Activated CD8-positive, alpha-beta memory T cell treated with anti-CD3 and anti-CD28 coated beads, Interleukin-2, amount 10 ng/mL, durations not matched to agents 7 days and 5 days (primary cell): ENCODE data around the gene GAS2L1. TPM values are rescaled to one million over a fixed set of nuclear protein-coding genes. Genes with fewer than 3 reads are reported as not detected.
A peak's percentile ranks its signal among the peaks of the same experiment; 100 is the strongest.

ENCODE experiments used
- ATAC-seq: fragments of 150-1000 bp; cut with Tn5 transposase; one replicate; pipeline ENCODE4 v1.10.0; 2021; ENCODE audit warnings: moderate library complexity
- CTCF ChIA-PET: fragments of 350-600 bp; sonication (Branson Sonifier 250); formaldehyde crosslinking; loops from one replicate; lab custom pipeline; 2021; ENCODE audit warnings: antibody characterized with exemption; lab: Charles Lee
- DNase-seq: peaks from one replicate; pipeline ENCODE4 v3.0.0-alpha.2; 2020
- H3K27ac Mint-ChIP-seq: one replicate; pipeline ENCODE4 v1.8.0; 2021; ENCODE audit warnings: mild to moderate bottlenecking, mixed read lengths
- H3K27me3 Mint-ChIP-seq: one replicate; pipeline ENCODE4 v1.8.0; 2021; ENCODE audit warnings: mixed read lengths
- H3K36me3 Mint-ChIP-seq: one replicate; pipeline ENCODE4 v1.8.0; 2021; ENCODE audit warnings: mild to moderate bottlenecking, mixed read lengths
- H3K4me1 Mint-ChIP-seq: one replicate; pipeline ENCODE4 v1.8.0; 2021; ENCODE audit warnings: mixed read lengths
- H3K4me3 Mint-ChIP-seq: one replicate; pipeline ENCODE4 v1.8.0; 2021; ENCODE audit warnings: mild to moderate bottlenecking, moderate library complexity, mixed read lengths
- H3K9me3 Mint-ChIP-seq: one replicate; pipeline ENCODE4 v1.8.0; 2022; ENCODE audit warnings: low read depth, mixed read lengths
- total RNA-seq, 2 experiments: library from RNA; stranded (reverse); gene quantifications; one replicate each; pipeline ENCODE4 v1.2.3, GENCODE V29; 2021

GAS2L1 gene
- 10 to 100 TPM; 12.0 to 16.9 TPM for total RNA-seq

- peak; percentile 65 for ATAC-seq
- H3K36me3 Mint-ChIP-seq: no peaks in the 10 kb centered on the region
- CTCF ChIA-PET: interaction anchor here (0.6 to 1.9 kb wide), 6 partner anchors 12 to 58 kb away, joined by 3 to 4 read pairs (median 4); no protein-coding TSS in a partner anchor
- H3K27me3 Mint-ChIP-seq: peaks cover 9% of the 10 kb centered on the region
- no peaks in the 10 kb centered on the region for H3K9me3 Mint-ChIP-seq
- peak within 1 kb of the TSS; percentile 52 for H3K27ac Mint-ChIP-seq
- H3K4me1 Mint-ChIP-seq: peaks cover 41% of the 10 kb centered on the region
- H3K4me3 Mint-ChIP-seq: peak within 1 kb of the TSS; percentile 79
- DNase-seq: peak; percentile 77
These were observed at the start of gene GAS2L1 for GRCh38 chr22:29306175-29306834. Gene GAS2L1 (plus strand): TSS chr22:29306650. CDS start chr22:29308106, 1,456 bp downstream.

GRCh38 chr22:29257751-29258181 lies 48.7 kb upstream of the GAS2L1 start:
- H3K36me3 Mint-ChIP-seq: no peaks in the 10 kb centered on the region
- CTCF ChIA-PET: no interaction called here

GRCh38 chr22:29258407-29259252 lies 47.8 kb upstream of the GAS2L1 start:
- CTCF ChIA-PET: no interaction called here
- Mint-ChIP-seq H3K4me1 (peaks cover 10% of the 10 kb centered on the region), H3K27ac (no peak overlapping the region), H3K4me3 (no peak overlapping the region), H3K27me3 (no peaks in the 10 kb centered on the region), H3K9me3 (no peaks in the 10 kb centered on the region), H3K36me3 (no peaks in the 10 kb centered on the region)
- no peak for DNase-seq
- ATAC-seq: no peak

More at GRCh38 chr22:29257751-29258181, 48.7 kb upstream of the GAS2L1 start:
- no peaks in the 10 kb centered on the region for H3K27me3 Mint-ChIP-seq
- H3K9me3 Mint-ChIP-seq: no peaks in the 10 kb centered on the region
- no peak for ATAC-seq
- H3K27ac Mint-ChIP-seq: no peak overlapping the region
- no peak overlapping the region for H3K4me3 Mint-ChIP-seq
- H3K4me1 Mint-ChIP-seq: peaks cover 10% of the 10 kb centered on the region
- no peak for DNase-seq

- no peak for DNase-seq
- ATAC-seq: no peak
- Mint-ChIP-seq H3K36me3 (peaks cover 2% of the 10 kb centered on the region), H3K27me3 (no peaks in the 10 kb centered on the region), H3K9me3 (no peaks in the 10 kb centered on the region), H3K4me1 (peaks cover 6% of the 10 kb centered on the region), H3K27ac (no peak overlapping the region), H3K4me3 (no peak overlapping the region)
- CTCF ChIA-PET: no interaction called here
These were observed 47.1 kb upstream of the GAS2L1 start for GRCh38 chr22:29259253-29259899.

GRCh38 chr22:29260031-29260560 lies 46.4 kb upstream of the GAS2L1 start:
- H3K36me3 Mint-ChIP-seq: peaks cover 5% of the 10 kb centered on the region
- H3K9me3 Mint-ChIP-seq: no peaks in the 10 kb centered on the region
- peaks cover 2% of the 10 kb centered on the region for H3K4me1 Mint-ChIP-seq
- ATAC-seq (no peak), DNase-seq (no peak)
- no peak overlapping the region for H3K27ac Mint-ChIP-seq
- no peaks in the 10 kb centered on the region for H3K27me3 Mint-ChIP-seq
- CTCF ChIA-PET: no interaction called here
- no peak overlapping the region for H3K4me3 Mint-ChIP-seq

- H3K27ac Mint-ChIP-seq: peak overlapping the region; percentile 28
- CTCF ChIA-PET: interaction anchor here (1.0 to 1.1 kb wide), 2 partner anchors 9 to 15 kb away, joined by 4 read pairs; no protein-coding TSS in a partner anchor
- DNase-seq (no peak), ATAC-seq (no peak)
- H3K27me3 Mint-ChIP-seq: no peaks in the 10 kb centered on the region
- H3K9me3 Mint-ChIP-seq: no peaks in the 10 kb centered on the region
- peaks cover 2% of the 10 kb centered on the region for H3K4me1 Mint-ChIP-seq
- H3K4me3 Mint-ChIP-seq: no peak overlapping the region
- H3K36me3 Mint-ChIP-seq: peaks cover 5% of the 10 kb centered on the region
These were observed 45.7 kb upstream of the GAS2L1 start for GRCh38 chr22:29260601-29261315.

- no peaks in the 10 kb centered on the region for H3K9me3 Mint-ChIP-seq
- H3K27ac Mint-ChIP-seq: no peak overlapping the region
- CTCF ChIA-PET: interaction anchor here (1.2 kb wide), 1 partner anchor 19 kb away, joined by 4 read pairs; no protein-coding TSS in a partner anchor
- no peak for ATAC-seq
- DNase-seq: no peak
- no peak overlapping the region for H3K4me3 Mint-ChIP-seq
- no peaks in the 10 kb centered on the region for H3K27me3 Mint-ChIP-seq
- H3K4me1 Mint-ChIP-seq: peaks cover 9% of the 10 kb centered on the region
- H3K36me3 Mint-ChIP-seq: peaks cover 11% of the 10 kb centered on the region
These were observed 42.6 kb upstream of the GAS2L1 start for GRCh38 chr22:29263791-29264276.

GRCh38 chr22:29265305-29265704 lies 41.1 kb upstream of the GAS2L1 start:
- ATAC-seq: no peak
- CTCF ChIA-PET: interaction anchor here (1.2 kb wide), 1 partner anchor 20 kb away, joined by 4 read pairs; no protein-coding TSS in a partner anchor

GRCh38 chr22:29265929-29266328 lies 40.5 kb upstream of the GAS2L1 start:
- peaks cover 32% of the 10 kb centered on the region for H3K36me3 Mint-ChIP-seq
- no peaks in the 10 kb centered on the region for H3K27me3 Mint-ChIP-seq
- peak overlapping the region; percentile 21 for H3K27ac Mint-ChIP-seq

More at GRCh38 chr22:29265305-29265704, 41.1 kb upstream of the GAS2L1 start:
- H3K27ac Mint-ChIP-seq: no peak overlapping the region
- no peak overlapping the region for H3K4me3 Mint-ChIP-seq
- H3K27me3 Mint-ChIP-seq: no peaks in the 10 kb centered on the region
- H3K9me3 Mint-ChIP-seq: no peaks in the 10 kb centered on the region
- peaks cover 17% of the 10 kb centered on the region for H3K4me1 Mint-ChIP-seq
- DNase-seq: no peak
- H3K36me3 Mint-ChIP-seq: peaks cover 26% of the 10 kb centered on the region

GRCh38 chr22:29266564-29267461 lies 39.6 kb upstream of the GAS2L1 start:
- peaks cover 38% of the 10 kb centered on the region for H3K36me3 Mint-ChIP-seq
- no peaks in the 10 kb centered on the region for H3K27me3 Mint-ChIP-seq
- H3K9me3 Mint-ChIP-seq: no peaks in the 10 kb centered on the region
- H3K4me1 Mint-ChIP-seq: peaks cover 31% of the 10 kb centered on the region
- H3K4me3 Mint-ChIP-seq: peak overlapping the region; percentile 91
- ATAC-seq: no peak
- peak overlapping the region; percentile 100 for H3K27ac Mint-ChIP-seq
- DNase-seq: peak; percentile 45
- CTCF ChIA-PET: interaction anchor here (0.6 to 2.8 kb wide), 6 partner anchors 21 to 411 kb away, joined by 3 to 9 read pairs (median 5); no protein-coding TSS in a partner anchor

More at GRCh38 chr22:29265929-29266328, 40.5 kb upstream of the GAS2L1 start:
- CTCF ChIA-PET: interaction anchor here (2.8 kb wide), 1 partner anchor 63 kb away, joined by 9 read pairs; no protein-coding TSS in a partner anchor
- no peak for ATAC-seq
- Mint-ChIP-seq H3K9me3 (no peaks in the 10 kb centered on the region), H3K4me3 (peak overlapping the region; percentile 91), H3K4me1 (peaks cover 23% of the 10 kb centered on the region)
- no peak for DNase-seq

- Mint-ChIP-seq H3K36me3 (peaks cover 43% of the 10 kb centered on the region), H3K4me3 (peak overlapping the region; percentile 91), H3K9me3 (no peaks in the 10 kb centered on the region), H3K27me3 (no peaks in the 10 kb centered on the region), H3K4me1 (peaks cover 38% of the 10 kb centered on the region), H3K27ac (peak overlapping the region; percentile 100)
- ATAC-seq: no peak
- no peak for DNase-seq
- CTCF ChIA-PET: interaction anchor here (0.8 to 2.8 kb wide), 6 partner anchors 9 to 113 kb away, joined by 3 to 9 read pairs (median 5); no protein-coding TSS in a partner anchor
These were observed 39.0 kb upstream of the GAS2L1 start for GRCh38 chr22:29267462-29267857.
